Activated CD4-positive, alpha-beta T cell treated with anti-CD3 and anti-CD28 coated beads, Interleukin-2, amount 10 ng/mL, durations not matched to agents 7 days and 5 days (primary cell): ENCODE data around the gene CAPN15. TPM values are rescaled to one million over a fixed set of nuclear protein-coding genes. Genes with fewer than 3 reads are reported as not detected.
"Not testable (repeated sequence)": the region's sequence is repeated elsewhere in the genome, so short reads cannot be mapped to it uniquely, and the experiment has no call there.

Source experiments
- CTCF ChIA-PET: fragments of 350-600 bp; sonication (Branson Sonifier 250); formaldehyde crosslinking; loops from one replicate; lab custom pipeline; 2021; ENCODE audit warnings: antibody characterized with exemption; lab: Charles Lee
- POLR2A ChIA-PET: fragments of 350-600 bp; sonication (Branson Sonifier 250); formaldehyde crosslinking; loops from one replicate; lab custom pipeline; 2021; ENCODE audit warnings: antibody characterized with exemption; lab: Charles Lee
- DNase-seq: peaks from one replicate; pipeline ENCODE4 v3.0.0-alpha.2; 2020
- H3K27ac Mint-ChIP-seq: one replicate; pipeline ENCODE4 v1.8.0; 2021; ENCODE audit warnings: mild to moderate bottlenecking, moderate library complexity, mixed read lengths
- H3K27me3 Mint-ChIP-seq: one replicate; pipeline ENCODE4 v1.8.0; 2021; ENCODE audit warnings: mixed read lengths
- H3K36me3 Mint-ChIP-seq: one replicate; pipeline ENCODE4 v1.8.0; 2021; ENCODE audit warnings: low read depth, mixed read lengths
- H3K4me1 Mint-ChIP-seq: one replicate; pipeline ENCODE4 v1.8.0; 2021; ENCODE audit warnings: mixed read lengths
- H3K4me3 Mint-ChIP-seq: one replicate; pipeline ENCODE4 v1.8.0; 2021; ENCODE audit warnings: mild to moderate bottlenecking, moderate library complexity, mixed read lengths
- H3K9me3 Mint-ChIP-seq: one replicate; pipeline ENCODE4 v1.8.0; 2021; ENCODE audit warnings: mixed read lengths
- microRNA-seq: library from miRNA; unstranded; fragments of <30 nt; microRNA quantifications from one replicate; pipeline ENCODE4 v1.2.0, GENCODE V29; 2021; ENCODE audit warnings: borderline microRNAs expressed, borderline replicate concordance
- total RNA-seq, 2 experiments: library from RNA; stranded (reverse); gene quantifications; one replicate each; pipeline ENCODE4 v1.2.3, GENCODE V29; 2021

Gene CAPN15
- total RNA-seq, 2 experiments from 2014 or later = 59.1 to 72.1 TPM

GRCh38 chr16:596736-597060 is 69.2 kb downstream of the CAPN15 start:
- no peak for DNase-seq
- Mint-ChIP-seq H3K27me3 (no peaks in the 10 kb centered on the region), H3K9me3 (no peaks in the 10 kb centered on the region), H3K4me1 (peaks cover 6% of the 10 kb centered on the region), H3K36me3 (no peaks in the 10 kb centered on the region), H3K4me3 (no peak overlapping the region), H3K27ac (no peak overlapping the region)
- ChIA-PET POLR2A (no interaction called here), CTCF (no interaction called here)

GRCh38 chr16:597655-598054 is 70.1 kb downstream of the CAPN15 start:
- DNase-seq, H3K36me3 Mint-ChIP-seq, H3K27ac Mint-ChIP-seq, H3K9me3 Mint-ChIP-seq, H3K4me1 Mint-ChIP-seq, H3K4me3 Mint-ChIP-seq, POLR2A ChIA-PET, H3K27me3 Mint-ChIP-seq: not testable (repeated sequence)
- CTCF ChIA-PET = interaction anchor here (0.7 kb wide), 1 partner anchor 81 kb away, joined by 4 read pairs; no protein-coding TSS in a partner anchor

- POLR2A ChIA-PET = no interaction called here
- Mint-ChIP-seq H3K36me3 (peaks cover 2% of the 10 kb centered on the region), H3K4me3 (no peak overlapping the region), H3K9me3 (no peaks in the 10 kb centered on the region), H3K4me1 (peaks cover 3% of the 10 kb centered on the region), H3K27ac (no peak overlapping the region), H3K27me3 (no peaks in the 10 kb centered on the region)
- DNase-seq = no peak
- CTCF ChIA-PET = interaction anchor here (0.6 kb wide), 2 partner anchors 27 to 55 kb away, joined by 3 read pairs; no protein-coding TSS in a partner anchor
Observed at GRCh38 chr16:598823-599739, 71.6 kb downstream of the CAPN15 start.

- no peak for DNase-seq
- no peak overlapping the region for H3K27ac Mint-ChIP-seq
- H3K27me3 Mint-ChIP-seq = no peaks in the 10 kb centered on the region
- ChIA-PET CTCF (no interaction called here), POLR2A (interaction anchor here (0.6 kb wide), 1 partner anchor 347 kb away, joined by 4 read pairs; no protein-coding TSS in a partner anchor)
- peaks cover 3% of the 10 kb centered on the region for H3K4me1 Mint-ChIP-seq
- H3K9me3 Mint-ChIP-seq = peaks cover 2% of the 10 kb centered on the region
- H3K36me3 Mint-ChIP-seq = peaks cover 2% of the 10 kb centered on the region
- H3K4me3 Mint-ChIP-seq = no peak overlapping the region
Observed at GRCh38 chr16:600781-601180, 73.3 kb downstream of the CAPN15 start.

GRCh38 chr16:603933-604332 is 76.4 kb downstream of the CAPN15 start:
- no peak for DNase-seq
- Mint-ChIP-seq H3K4me1 (peaks cover 5% of the 10 kb centered on the region), H3K27me3 (no peaks in the 10 kb centered on the region), H3K27ac (no peak overlapping the region), H3K9me3 (peaks cover 2% of the 10 kb centered on the region), H3K4me3 (no peak overlapping the region), H3K36me3 (peaks cover 2% of the 10 kb centered on the region)
- ChIA-PET POLR2A (no interaction called here), CTCF (no interaction called here)

Small RNAs within 50 kb of the gene (microRNA-seq; reads per million reads assigned to microRNA genes)
- 2.7 reads per million, percentile 13 among the genes with 10 or more reads in this experiment for gene MIR3176
- not detected for gene MIR5587

Other genes starting within 250 kb of the CAPN15 start
- gene ARHGDIG, start 247.1 kb upstream of the CAPN15 start, total RNA-seq = not detected
- not detected for gene PDIA2, start 244.5 kb upstream of the CAPN15 start, total RNA-seq
- 10 to 100 TPM; 25.5 to 30.6 TPM for gene AXIN1, start 175.0 kb upstream of the CAPN15 start, total RNA-seq
- gene MRPL28, start 157.2 kb upstream of the CAPN15 start, total RNA-seq = 10 to 100 TPM; 78.4 to 80.0 TPM
- gene PGAP6, start 145.7 kb upstream of the CAPN15 start, total RNA-seq = 10 to 100 TPM; 85.2 to 99.2 TPM
- gene NME4, start 130.5 kb upstream of the CAPN15 start, total RNA-seq = 10 to 100 TPM; 27.0 to 30.9 TPM
- gene DECR2, start 125.8 kb upstream of the CAPN15 start, total RNA-seq = 1 to 10 TPM; 5.3 to 6.9 TPM
- gene RAB11FIP3, start 102.1 kb upstream of the CAPN15 start, total RNA-seq = 10 to 100 TPM; 22.7 to 26.0 TPM
- not detected for gene PRR35, start 32.7 kb downstream of the CAPN15 start, total RNA-seq
- 1 to 10 TPM; 1.9 to 2.7 TPM for gene NHLRC4, start 39.3 kb downstream of the CAPN15 start, total RNA-seq
- 10 to 100 TPM; 44.5 to 46.1 TPM for gene PIGQ, start 42.3 kb downstream of the CAPN15 start, total RNA-seq
- gene RAB40C, start 62.4 kb downstream of the CAPN15 start, total RNA-seq = 10 to 100 TPM; 13.3 to 17.6 TPM
- gene WFIKKN1, start 103.3 kb downstream of the CAPN15 start, total RNA-seq = 1 to 10 TPM; 1.8 to 2.7 TPM
- gene METTL26, start 108.6 kb downstream of the CAPN15 start, total RNA-seq = 10 to 100 TPM; 63.7 to 78.0 TPM
- 10 to 100 TPM; 17.3 to 20.2 TPM for gene MCRIP2, start 114.1 kb downstream of the CAPN15 start, total RNA-seq
- gene WDR90, start 121.7 kb downstream of the CAPN15 start, total RNA-seq = 10 to 100 TPM; 54.9 to 81.6 TPM
- gene RHOT2, start 140.4 kb downstream of the CAPN15 start, total RNA-seq = 100 to 1,000 TPM; 128 to 150 TPM
- 1 to 10 TPM; 1.5 to 1.7 TPM for gene RHBDL1, start 148.0 kb downstream of the CAPN15 start, total RNA-seq
- 10 to 100 TPM; 68.7 to 69.7 TPM for gene STUB1, start 152.7 kb downstream of the CAPN15 start, total RNA-seq
- gene JMJD8, start 156.6 kb downstream of the CAPN15 start, total RNA-seq = 10 to 100 TPM; 33.8 to 34.3 TPM
- 10 to 100 TPM; 19.3 to 20.0 TPM for gene WDR24, start 162.7 kb downstream of the CAPN15 start, total RNA-seq
- 10 to 100 TPM; 12.7 to 14.3 TPM for gene FBXL16, start 178.1 kb downstream of the CAPN15 start, total RNA-seq
- gene METRN, start 187.4 kb downstream of the CAPN15 start, total RNA-seq = 1 to 10 TPM; 2.5 to 3.0 TPM
- gene ANTKMT, start 193.4 kb downstream of the CAPN15 start, total RNA-seq = 1 to 10 TPM; 5.5 to 8.7 TPM
- 1 to 10 TPM; 1.6 to 2.3 TPM for gene CCDC78, start 198.7 kb downstream of the CAPN15 start, total RNA-seq
- gene HAGHL, start 199.4 kb downstream of the CAPN15 start, total RNA-seq = 1 to 10 TPM; 5.0 to 5.7 TPM
- gene CIAO3, start 213.3 kb downstream of the CAPN15 start, total RNA-seq = 10 to 100 TPM; 39.5 to 39.9 TPM
- not detected for gene MSLN, start 233.0 kb downstream of the CAPN15 start, total RNA-seq